Right lobe of liver (tissue), 6 donors: ENCODE data around the gene ZNF862. TPM values are rescaled to one million over a fixed set of nuclear protein-coding genes. Genes with fewer than 3 reads are reported as not detected.

Source experiments
- ATAC-seq, 4 donors: fragments of 200-7000 bp; cut with Tn5 transposase; one replicate each; pipeline ENCODE4 v1.9.1; 2020; ENCODE audit warnings: mild to moderate bottlenecking in 4 of 4, moderate library complexity in 4 of 4
- DNase-seq, 3 donors: peaks; one replicate each; pipeline ENCODE4 v3.0.0-alpha.2; 2020
- H3K27ac ChIP-seq, 3 donors: fragments of 200-600 bp; one replicate each; pipeline ENCODE4 v1.8.0; 2022
- H3K27me3 ChIP-seq, 2 donors: fragments of 200-600 bp; one replicate each; pipeline ENCODE4 v1.8.0; 2022
- H3K36me3 ChIP-seq, 4 donors: fragments of 200-600 bp; sonication (generic) in 1 of 4; one replicate each; pipeline versions ENCODE4 v1.5.1 to v1.8.0; 2017 to 2022; ENCODE audit warnings: control low read depth in 1 of 4
- H3K4me1 ChIP-seq, 4 donors: fragments of 200-600 bp; sonication (generic) in 1 of 4; one replicate each; pipeline versions ENCODE4 v1.5.1 to v1.8.0; 2017 to 2022; ENCODE audit warnings: control low read depth in 1 of 4
- H3K4me3 ChIP-seq, 3 donors: fragments of 200-600 bp; one replicate each; pipeline ENCODE4 v1.8.0; 2022
- H3K9me3 ChIP-seq, 4 donors: fragments of 200-600 bp; sonication (generic) in 1 of 4; one replicate each; pipeline versions ENCODE4 v1.5.1 to v1.8.0; 2017 to 2022; ENCODE audit warnings: control low read depth in 1 of 4
- POLR2A ChIP-seq: fragments of 450-650 bp; IDR thresholded peaks from one replicate; pipeline ENCODE4 v1.6.1; 2017; ENCODE audit warnings: antibody characterized with exemption, mild to moderate bottlenecking
- WGBS: methylation state at CpG from one replicate; pipeline ENCODE4 v1.1.6; 2018; ENCODE audit warnings: low coverage, low lambda C conversion rate; ENCODE audit not compliant: insufficient coverage; ENCODE audit errors: missing lambda C conversion rate; 5-methylcytosine and 5-hydroxymethylcytosine counted together
- intact Hi-C, 2 donors: fragments of 100-400 bp; cut with DNase I; formaldehyde crosslinking; loops; one replicate each; pipeline versions ENCODE4 v1.11.2 to v1.14.1; 2022
- total RNA-seq, 6 experiments: library from RNA; depleted of rRNA in 2 of 6; stranded (reverse); fragments of >200 nt in 2 of 6; fragmentation: NEBNext Ultra II Directional in 3 of 6; extraction: Animal tissue kit (Norgen Biotek cat#: 25700) in 3 of 6; gene quantifications; one replicate each; pipeline versions ENCODE4 v1.1.0 to v1.2.4, GENCODE V29; 2016 to 2023
- TF ChIP-seq, protein P1 (sequence below), 4 donors: fragments of 200-600 bp in 3 of 4; fragments of 450-650 bp in 1 of 4; IDR thresholded peaks; one replicate each; pipeline versions ENCODE4 v1.5.1 to v1.8.0; 2016 to 2022; ENCODE audit warnings: antibody characterized with exemption in 4 of 4, mild to moderate bottlenecking in 2 of 4
- donor health status: DM: no; HTN: yes; CAD: no.
- donor health status: DM: no; HTN: no; CAD: no.
- donor health status: DM: no; HTN: no; CAD: no.
- donor health status: DM: no; HTN: yes; CAD: no.
- donor health status: DM: no; HTN: yes; CAD: no.

The ZNF862 gene
- total RNA-seq, 6 experiments from 2014 or later, result 2.5 to 11.3 (median 7.1) TPM

DNA sequence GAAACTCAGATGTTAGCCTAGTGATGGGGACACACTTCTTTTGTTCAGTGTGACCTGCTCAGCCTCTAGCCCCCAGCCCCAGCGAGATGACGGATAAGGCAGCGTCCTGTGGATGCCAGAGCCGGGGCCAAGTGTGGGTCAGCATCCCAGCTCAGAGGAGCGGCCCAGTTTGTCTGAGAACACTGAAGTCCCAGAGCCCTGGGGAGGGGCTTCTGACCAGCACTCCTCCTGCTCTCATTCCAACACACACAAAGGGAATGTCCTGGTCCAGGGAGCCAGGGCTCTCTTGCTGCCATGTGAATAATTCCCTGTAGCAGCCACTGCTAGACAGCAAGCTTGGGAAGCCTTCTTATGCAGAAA is 31.1 kb downstream of the ZNF862 start:
- no peak for TF ChIP-seq POLR2A
- TF ChIP-seq, protein P1, sequence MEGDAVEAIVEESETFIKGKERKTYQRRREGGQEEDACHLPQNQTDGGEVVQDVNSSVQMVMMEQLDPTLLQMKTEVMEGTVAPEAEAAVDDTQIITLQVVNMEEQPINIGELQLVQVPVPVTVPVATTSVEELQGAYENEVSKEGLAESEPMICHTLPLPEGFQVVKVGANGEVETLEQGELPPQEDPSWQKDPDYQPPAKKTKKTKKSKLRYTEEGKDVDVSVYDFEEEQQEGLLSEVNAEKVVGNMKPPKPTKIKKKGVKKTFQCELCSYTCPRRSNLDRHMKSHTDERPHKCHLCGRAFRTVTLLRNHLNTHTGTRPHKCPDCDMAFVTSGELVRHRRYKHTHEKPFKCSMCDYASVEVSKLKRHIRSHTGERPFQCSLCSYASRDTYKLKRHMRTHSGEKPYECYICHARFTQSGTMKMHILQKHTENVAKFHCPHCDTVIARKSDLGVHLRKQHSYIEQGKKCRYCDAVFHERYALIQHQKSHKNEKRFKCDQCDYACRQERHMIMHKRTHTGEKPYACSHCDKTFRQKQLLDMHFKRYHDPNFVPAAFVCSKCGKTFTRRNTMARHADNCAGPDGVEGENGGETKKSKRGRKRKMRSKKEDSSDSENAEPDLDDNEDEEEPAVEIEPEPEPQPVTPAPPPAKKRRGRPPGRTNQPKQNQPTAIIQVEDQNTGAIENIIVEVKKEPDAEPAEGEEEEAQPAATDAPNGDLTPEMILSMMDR (IDR thresholded peaks at IDR 0.05), result no peak
- Histone ChIP-seq H3K4me3 (no peak overlapping the region), H3K36me3 (peaks cover 0 to 2% (median 0%) of the 10 kb centered on the region in 4 donors), H3K27me3 (no peaks in the 10 kb centered on the region), H3K27ac (no peak overlapping the region), H3K4me1 (peaks cover 0 to 8% (median 2%) of the 10 kb centered on the region in 4 donors), H3K9me3 (no peaks in the 10 kb centered on the region)
- DNase-seq, result peak in 1 of 3 donors; percentile 31
- WGBS, result no CpG with 5 or more reads among the region's 5 CpGs
- no peak for ATAC-seq
- intact Hi-C loops, result no loop called here

DNA sequence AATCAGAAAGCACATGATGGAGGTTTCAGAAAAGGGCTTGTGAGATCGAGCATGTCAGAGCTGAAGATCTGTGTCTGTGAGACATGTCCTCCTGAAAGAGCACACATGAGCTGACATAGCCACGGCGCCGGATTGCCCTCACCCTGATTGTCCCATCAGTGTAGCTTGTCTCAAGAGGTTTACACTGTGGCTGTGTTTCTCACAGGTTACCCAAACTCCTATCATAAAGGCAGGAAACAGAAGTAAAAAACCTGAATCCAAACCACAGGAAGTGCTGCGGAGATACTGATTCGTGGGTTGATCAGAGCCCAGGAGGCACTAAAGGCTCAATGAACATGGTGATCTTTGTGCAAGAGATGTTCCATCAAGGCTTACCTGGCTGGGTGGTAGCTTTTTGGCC is 31.7 kb downstream of the ZNF862 start:
- DNase-seq, result peak in 1 of 3 donors; percentile 15
- no peak overlapping the region for H3K4me3 ChIP-seq
- no peak for ATAC-seq
- 68% methylated on average over 6 of the region's 6 CpGs for WGBS
- no peaks in the 10 kb centered on the region for H3K36me3 ChIP-seq
- H3K9me3 ChIP-seq, result no peaks in the 10 kb centered on the region
- H3K27me3 ChIP-seq, result no peaks in the 10 kb centered on the region
- intact Hi-C loops, result no loop called here
- peaks cover 0 to 12% (median 5%) of the 10 kb centered on the region in 4 donors for H3K4me1 ChIP-seq
- TF ChIP-seq, protein P1 (IDR thresholded peaks at IDR 0.05), result no peak
- no peak for TF ChIP-seq POLR2A
- H3K27ac ChIP-seq, result no peak overlapping the region

DNA sequence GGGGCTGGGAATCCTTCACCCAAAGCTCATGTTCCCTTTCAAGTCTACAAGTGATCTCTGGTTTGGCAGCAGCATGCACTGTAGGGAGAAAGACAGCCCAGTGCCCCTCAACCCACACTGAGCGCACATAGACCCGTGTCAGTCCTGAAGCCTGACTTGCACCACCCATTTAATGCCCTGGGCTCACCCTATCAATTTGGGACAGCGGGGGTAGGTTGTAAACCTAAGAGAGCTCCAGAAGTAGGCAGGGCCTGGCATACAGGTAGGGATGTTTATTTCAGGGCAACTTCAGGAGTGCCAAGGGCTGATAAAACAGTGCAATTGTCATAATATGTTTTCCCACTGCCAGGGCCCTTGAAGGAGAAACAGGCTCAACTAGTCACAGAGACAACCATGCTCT is 32.1 kb downstream of the ZNF862 start:
- peaks cover 0 to 16% (median 7%) of the 10 kb centered on the region in 4 donors for H3K4me1 ChIP-seq
- WGBS, result no CpG with 5 or more reads among the region's 3 CpGs
- TF ChIP-seq, protein P1 (IDR thresholded peaks at IDR 0.05), result no peak
- no peak for TF ChIP-seq POLR2A
- ATAC-seq, result no peak
- H3K4me3 ChIP-seq, result no peak overlapping the region
- H3K27ac ChIP-seq, result no peak overlapping the region
- H3K36me3 ChIP-seq, result no peaks in the 10 kb centered on the region
- no peaks in the 10 kb centered on the region for H3K27me3 ChIP-seq
- H3K9me3 ChIP-seq, result no peaks in the 10 kb centered on the region
- intact Hi-C loops, result no loop called here
- DNase-seq, result peak in 1 of 3 donors; percentile 14

DNA sequence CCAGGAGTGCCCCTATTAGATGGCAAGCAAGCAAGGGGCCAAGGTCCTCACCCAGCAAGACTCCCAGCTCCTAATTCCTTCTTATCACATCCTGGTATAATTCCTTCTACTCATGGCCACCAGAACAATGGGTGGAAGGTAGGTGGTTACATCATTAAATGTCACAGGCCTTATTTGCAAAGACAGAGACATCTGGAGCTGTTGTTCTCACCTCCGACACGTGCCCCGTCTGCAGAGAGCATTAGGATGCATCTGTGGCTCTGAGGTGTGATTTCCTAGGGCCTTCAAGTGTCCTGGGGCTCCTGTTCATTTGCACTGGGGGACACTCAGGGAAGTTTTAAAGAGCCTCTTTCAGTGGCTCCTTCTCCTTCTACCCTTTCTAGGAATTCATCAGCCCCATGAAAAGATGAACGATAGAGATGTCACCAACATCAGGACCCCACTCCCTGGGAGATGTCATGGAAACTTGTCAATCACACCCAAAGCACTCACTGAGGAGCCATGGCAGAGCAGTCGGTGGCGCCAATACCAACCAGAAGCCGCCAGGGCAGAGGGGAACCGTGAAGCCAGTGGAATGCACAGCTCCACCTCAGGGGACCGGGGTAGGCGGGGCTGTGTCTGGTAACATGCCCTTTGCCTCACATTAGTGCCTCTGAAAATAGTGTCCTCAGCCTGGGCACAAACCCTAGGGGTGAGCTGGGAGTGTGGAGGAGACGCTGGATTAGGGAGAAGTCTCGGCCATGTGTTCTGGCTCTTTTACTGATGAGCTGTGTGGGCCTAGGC is 32.7 kb downstream of the ZNF862 start:
- no peaks in the 10 kb centered on the region for H3K36me3 ChIP-seq
- intact Hi-C loops, result no loop called here
- H3K9me3 ChIP-seq, result no peaks in the 10 kb centered on the region
- ATAC-seq (no peak), DNase-seq (no peak)
- H3K4me3 ChIP-seq, result no peak overlapping the region
- H3K27me3 ChIP-seq, result no peaks in the 10 kb centered on the region
- no peak for TF ChIP-seq POLR2A
- TF ChIP-seq, protein P1 (IDR thresholded peaks at IDR 0.05), result no peak
- WGBS, result 96% methylated on average over 9 of the region's 12 CpGs
- H3K4me1 ChIP-seq, result peaks cover 0 to 22% (median 10%) of the 10 kb centered on the region in 4 donors
- no peak overlapping the region for H3K27ac ChIP-seq
